Loucy (cell line): ENCODE measurements around the gene CNPY1.

ENCODE experiments used
- H2AFZ ChIP-seq: fragments of 200-600 bp; sonication (generic); 2 replicates; pipeline ENCODE4 v1.6.0; 2016; ENCODE audit warnings: antibody characterized with exemption, mild to moderate bottlenecking, low read length, moderate library complexity
- H3F3A ChIP-seq: fragments of 200-600 bp; 2 replicates; pipeline ENCODE4 v1.6.0; 2016; ENCODE audit warnings: antibody characterized with exemption, low read depth, mild to moderate bottlenecking
- H3K27me3 ChIP-seq: fragments of 200-600 bp; sonication (generic); 2 replicates; pipeline ENCODE4 v1.6.1; 2014; ENCODE audit warnings: low read length, mild to moderate bottlenecking; ENCODE audit not compliant: insufficient read depth, poor library complexity, severe bottlenecking
- H3K36me3 ChIP-seq: fragments of 200-600 bp; sonication (generic); 2 replicates; pipeline ENCODE4 v1.6.1; 2016; ENCODE audit warnings: low read length; ENCODE audit not compliant: insufficient read depth
- H3K4me1 ChIP-seq: fragments of 200-600 bp; sonication (generic); 2 replicates; pipeline ENCODE4 v1.5.1; 2014; ENCODE audit warnings: low read length, mild to moderate bottlenecking; ENCODE audit not compliant: insufficient read depth, poor library complexity, severe bottlenecking
- H3K4me2 ChIP-seq: fragments of 200-600 bp; sonication (generic); 2 replicates; pipeline ENCODE4 v1.6.0; 2014; ENCODE audit warnings: antibody characterized with exemption, low read length, low read depth, mild to moderate bottlenecking; ENCODE audit not compliant: poor library complexity, severe bottlenecking
- H3K4me3 ChIP-seq: fragments of 200-600 bp; sonication (generic); 2 replicates; pipeline ENCODE4 v1.5.1; 2014; ENCODE audit warnings: low read length, mild to moderate bottlenecking, mixed read lengths; ENCODE audit not compliant: poor library complexity, severe bottlenecking
- H3K79me2 ChIP-seq: fragments of 200-600 bp; sonication (generic); 2 replicates; pipeline ENCODE4 v1.6.1; 2014; ENCODE audit warnings: low read length; ENCODE audit not compliant: insufficient read depth
- H3K9ac ChIP-seq: fragments of 200-600 bp; sonication (generic); 2 replicates; pipeline ENCODE4 v1.6.0; 2014; ENCODE audit warnings: mild to moderate bottlenecking, low read depth, low read length, moderate library complexity; ENCODE audit not compliant: poor library complexity, severe bottlenecking
- H3K9me2 ChIP-seq: fragments of 200-600 bp; sonication (generic); replicated peaks from 2 replicates; pipeline ENCODE4 v1.6.1; 2016; ENCODE audit warnings: low read depth, low read length, mixed read lengths
- H3K9me3 ChIP-seq: fragments of 200-600 bp; sonication (generic); 2 replicates; pipeline ENCODE4 v1.6.1; 2014; ENCODE audit warnings: mild to moderate bottlenecking, antibody characterized with exemption, low read length, low read depth; ENCODE audit not compliant: insufficient read depth
- H4K20me1 ChIP-seq: fragments of 200-600 bp; sonication (generic); 2 replicates; pipeline ENCODE4 v1.6.0; 2014; ENCODE audit warnings: antibody characterized with exemption, low read length, mild to moderate bottlenecking; ENCODE audit not compliant: insufficient read depth, poor library complexity, severe bottlenecking
- EZH2phosphoT487 ChIP-seq: fragments of 200-600 bp; IDR thresholded peaks from 2 replicates; pipeline ENCODE4 v1.6.1; 2018; ENCODE audit warnings: antibody characterized with exemption, mild to moderate bottlenecking, moderate library complexity, borderline replicate concordance
- TF ChIP-seq, protein P1 (sequence below): fragments of 200-600 bp; sonication (generic); conservative IDR thresholded peaks from 2 replicates; pipeline ENCODE4 v1.5.1; 2014; ENCODE audit warnings: mild to moderate bottlenecking, antibody characterized with exemption, low read length

Gene CNPY1

DNA sequence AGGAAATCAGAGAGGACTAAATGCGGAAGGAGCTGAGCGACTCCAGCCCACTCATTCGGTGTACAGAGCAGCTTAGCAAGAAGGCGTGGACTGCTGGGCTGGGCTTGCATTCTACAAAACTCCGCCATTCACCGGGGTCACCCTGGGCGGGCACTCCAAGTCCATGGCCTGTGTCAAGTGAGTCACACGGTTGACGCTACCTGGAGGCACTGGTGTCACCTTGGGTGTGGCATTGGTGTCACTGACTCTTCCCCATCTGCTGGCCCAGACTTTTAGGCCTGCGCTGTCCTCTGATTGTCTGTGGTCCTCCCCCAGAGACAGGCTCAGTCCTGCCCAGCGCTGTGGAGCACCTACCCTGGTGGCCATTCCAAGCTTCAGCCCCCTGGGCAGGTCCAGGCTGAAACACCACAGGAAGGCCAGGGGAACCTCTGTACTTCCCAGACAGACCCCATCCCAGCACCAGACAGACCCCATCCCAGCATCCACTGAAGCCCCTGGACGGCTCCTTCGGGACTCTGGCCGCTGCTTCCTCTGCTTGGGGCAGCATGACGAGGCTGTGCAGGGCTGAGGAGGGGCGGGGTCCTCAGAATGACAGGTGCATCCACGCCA is 30.6 kb upstream of the CNPY1 start:
- Histone ChIP-seq H3K9me3 (no peaks in the 10 kb centered on the region), H4K20me1 (no peaks in the 10 kb centered on the region), H3K4me1 (no peaks in the 10 kb centered on the region), H3K27me3 (no peaks in the 10 kb centered on the region), H3K9me2 (no peaks in the 10 kb centered on the region), H3K36me3 (no peaks in the 10 kb centered on the region), H2AFZ (no peak overlapping the region), H3K4me2 (no peak overlapping the region), H3K79me2 (no peaks in the 10 kb centered on the region), H3K9ac (no peak overlapping the region), H3F3A (no peaks in the 10 kb centered on the region), H3K4me3 (no peak overlapping the region)
- TF ChIP-seq EZH2phosphoT487 = no peak
- TF ChIP-seq, protein P1, sequence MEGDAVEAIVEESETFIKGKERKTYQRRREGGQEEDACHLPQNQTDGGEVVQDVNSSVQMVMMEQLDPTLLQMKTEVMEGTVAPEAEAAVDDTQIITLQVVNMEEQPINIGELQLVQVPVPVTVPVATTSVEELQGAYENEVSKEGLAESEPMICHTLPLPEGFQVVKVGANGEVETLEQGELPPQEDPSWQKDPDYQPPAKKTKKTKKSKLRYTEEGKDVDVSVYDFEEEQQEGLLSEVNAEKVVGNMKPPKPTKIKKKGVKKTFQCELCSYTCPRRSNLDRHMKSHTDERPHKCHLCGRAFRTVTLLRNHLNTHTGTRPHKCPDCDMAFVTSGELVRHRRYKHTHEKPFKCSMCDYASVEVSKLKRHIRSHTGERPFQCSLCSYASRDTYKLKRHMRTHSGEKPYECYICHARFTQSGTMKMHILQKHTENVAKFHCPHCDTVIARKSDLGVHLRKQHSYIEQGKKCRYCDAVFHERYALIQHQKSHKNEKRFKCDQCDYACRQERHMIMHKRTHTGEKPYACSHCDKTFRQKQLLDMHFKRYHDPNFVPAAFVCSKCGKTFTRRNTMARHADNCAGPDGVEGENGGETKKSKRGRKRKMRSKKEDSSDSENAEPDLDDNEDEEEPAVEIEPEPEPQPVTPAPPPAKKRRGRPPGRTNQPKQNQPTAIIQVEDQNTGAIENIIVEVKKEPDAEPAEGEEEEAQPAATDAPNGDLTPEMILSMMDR = no peak

DNA sequence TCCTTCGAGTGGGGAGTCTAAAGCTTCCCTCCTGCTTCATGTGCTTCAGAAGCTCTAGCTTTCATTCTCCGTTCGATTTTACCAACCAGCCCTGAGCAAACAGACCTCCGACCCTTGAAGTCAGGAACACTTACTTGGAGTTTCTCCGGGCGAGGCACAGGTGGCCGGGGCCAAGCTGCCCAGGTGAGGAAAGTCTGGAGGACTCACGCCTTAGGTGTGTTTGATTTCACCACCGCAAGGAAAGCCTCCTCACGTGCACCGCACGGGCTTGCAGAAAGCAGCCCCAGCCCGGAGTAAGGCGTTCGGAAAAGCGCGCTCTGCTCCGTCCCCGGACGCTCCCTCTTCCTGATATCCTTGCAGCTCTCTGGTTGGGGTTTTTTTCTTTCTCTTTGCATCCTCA is 30.1 kb upstream of the CNPY1 start:
- Histone ChIP-seq H3K4me1 (no peaks in the 10 kb centered on the region), H3K4me2 (no peak overlapping the region), H3K9ac (no peak overlapping the region), H3K9me3 (no peaks in the 10 kb centered on the region), H2AFZ (no peak overlapping the region), H3K9me2 (no peaks in the 10 kb centered on the region), H3K27me3 (no peaks in the 10 kb centered on the region), H3F3A (no peaks in the 10 kb centered on the region), H4K20me1 (no peaks in the 10 kb centered on the region), H3K4me3 (no peak overlapping the region), H3K79me2 (no peaks in the 10 kb centered on the region), H3K36me3 (no peaks in the 10 kb centered on the region)
- no peak for TF ChIP-seq EZH2phosphoT487
- TF ChIP-seq, protein P1 = no peak

- no peaks in the 10 kb centered on the region for H3K79me2 ChIP-seq
- no peaks in the 10 kb centered on the region for H3K9me3 ChIP-seq
- H3K9ac ChIP-seq = no peak overlapping the region
- no peaks in the 10 kb centered on the region for H3K9me2 ChIP-seq
- H3K27me3 ChIP-seq = no peaks in the 10 kb centered on the region
- no peaks in the 10 kb centered on the region for H3K36me3 ChIP-seq
- H2AFZ ChIP-seq = no peak overlapping the region
- TF ChIP-seq, protein P1 = no peak
- no peak for TF ChIP-seq EZH2phosphoT487
- H3K4me1 ChIP-seq = no peaks in the 10 kb centered on the region
- H3K4me3 ChIP-seq = no peak overlapping the region
- no peak overlapping the region for H3K4me2 ChIP-seq
- no peaks in the 10 kb centered on the region for H4K20me1 ChIP-seq
- no peaks in the 10 kb centered on the region for H3F3A ChIP-seq
Measured at GRCh38 chr7:155574556-155575290, 28.4 kb upstream of the CNPY1 start.
